T-helper 2 cell treated with Interferon-gamma antibody and Interleukin-4, amounts not matched to agents 5 μg/mL and 100 μg/mL, for 36 hours (primary cell): Measurements from ENCODE around the gene EHMT1.
A peak's percentile ranks its signal among the peaks of the same experiment; 100 is the strongest.

Experiments used
- DNase-seq: peaks from one replicate; pipeline ENCODE4 v3.0.0; 2021; ENCODE audit warnings: low spot score
- H3K27ac Mint-ChIP-seq: one replicate; pipeline ENCODE4 v1.8.0; 2021; ENCODE audit warnings: mild to moderate bottlenecking, mixed read lengths
- H3K27me3 Mint-ChIP-seq: one replicate; pipeline ENCODE4 v1.8.0; 2021; ENCODE audit warnings: low read depth, mixed read lengths
- H3K36me3 Mint-ChIP-seq: one replicate; pipeline ENCODE4 v1.8.0; 2021; ENCODE audit warnings: low read depth, mixed read lengths
- H3K4me1 Mint-ChIP-seq: one replicate; pipeline ENCODE4 v1.8.0; 2021; ENCODE audit warnings: low read depth, mixed read lengths
- H3K4me3 Mint-ChIP-seq: one replicate; pipeline ENCODE4 v1.8.0; 2022; ENCODE audit warnings: mild to moderate bottlenecking, moderate library complexity, mixed read lengths
- H3K9me3 Mint-ChIP-seq: one replicate; pipeline ENCODE4 v1.8.0; 2021; ENCODE audit warnings: mixed read lengths

EHMT1 gene

GRCh38 chr9:137789295-137789895 lies 170.6 kb downstream of the EHMT1 start:
- H3K27ac Mint-ChIP-seq: peak overlapping the region; percentile 15
- no peak for DNase-seq
- peaks cover 39% of the 10 kb centered on the region for H3K36me3 Mint-ChIP-seq
- H3K4me3 Mint-ChIP-seq: no peak overlapping the region
- H3K4me1 Mint-ChIP-seq: peaks cover under 1% of the 10 kb centered on the region
- H3K27me3 Mint-ChIP-seq: no peaks in the 10 kb centered on the region
- no peaks in the 10 kb centered on the region for H3K9me3 Mint-ChIP-seq

GRCh38 chr9:137791947-137792346 lies 173.1 kb downstream of the EHMT1 start:
- H3K4me1 Mint-ChIP-seq: no peaks in the 10 kb centered on the region
- no peaks in the 10 kb centered on the region for H3K9me3 Mint-ChIP-seq
- no peak overlapping the region for H3K4me3 Mint-ChIP-seq
- DNase-seq: no peak
- H3K27ac Mint-ChIP-seq: no peak overlapping the region
- no peaks in the 10 kb centered on the region for H3K27me3 Mint-ChIP-seq
- peaks cover 39% of the 10 kb centered on the region for H3K36me3 Mint-ChIP-seq

GRCh38 chr9:137793196-137793841 lies 174.5 kb downstream of the EHMT1 start:
- no peaks in the 10 kb centered on the region for H3K4me1 Mint-ChIP-seq
- H3K36me3 Mint-ChIP-seq: peaks cover 40% of the 10 kb centered on the region
- no peaks in the 10 kb centered on the region for H3K9me3 Mint-ChIP-seq
- H3K27me3 Mint-ChIP-seq: no peaks in the 10 kb centered on the region
- H3K27ac Mint-ChIP-seq: no peak overlapping the region
- DNase-seq: no peak
- H3K4me3 Mint-ChIP-seq: no peak overlapping the region

DNA sequence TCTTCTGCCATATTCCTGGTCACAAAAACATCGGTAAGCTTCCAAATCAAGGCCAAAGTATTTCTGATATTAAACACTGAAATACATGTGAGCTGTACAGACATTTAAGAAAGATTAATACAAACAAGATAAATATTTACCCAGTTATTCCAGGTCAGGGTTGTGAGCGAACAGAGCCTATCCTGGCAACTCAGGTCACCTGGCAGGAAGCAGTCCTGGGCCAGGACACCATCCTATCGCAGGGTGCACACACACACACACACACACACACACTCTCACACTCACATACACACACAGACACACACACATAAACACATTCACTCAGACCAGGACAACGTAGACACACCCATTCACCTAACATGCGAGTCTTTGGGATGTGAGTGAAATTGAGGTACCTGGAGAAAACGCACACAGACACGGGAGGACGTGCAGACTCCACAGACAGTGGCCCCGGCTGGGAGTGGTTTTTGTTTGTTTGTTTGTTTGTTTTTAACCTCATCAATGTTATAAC lies 176.4 kb downstream of the EHMT1 start:
- Mint-ChIP-seq H3K36me3 (peaks cover 52% of the 10 kb centered on the region), H3K4me3 (no peak overlapping the region), H3K27ac (no peak overlapping the region), H3K9me3 (no peaks in the 10 kb centered on the region), H3K4me1 (no peaks in the 10 kb centered on the region), H3K27me3 (no peaks in the 10 kb centered on the region)
- no peak for DNase-seq

GRCh38 chr9:137797206-137798120 lies 178.7 kb downstream of the EHMT1 start:
- Mint-ChIP-seq H3K27ac (no peak overlapping the region), H3K9me3 (no peaks in the 10 kb centered on the region), H3K27me3 (no peaks in the 10 kb centered on the region), H3K4me3 (no peak overlapping the region), H3K4me1 (no peaks in the 10 kb centered on the region), H3K36me3 (peaks cover 42% of the 10 kb centered on the region)
- DNase-seq: no peak

GRCh38 chr9:137798142-137798541 lies 179.3 kb downstream of the EHMT1 start:
- Mint-ChIP-seq H3K27me3 (no peaks in the 10 kb centered on the region), H3K4me3 (no peak overlapping the region), H3K27ac (no peak overlapping the region), H3K36me3 (peaks cover 40% of the 10 kb centered on the region), H3K9me3 (no peaks in the 10 kb centered on the region), H3K4me1 (no peaks in the 10 kb centered on the region)
- no peak for DNase-seq

GRCh38 chr9:137798901-137799629 lies 180.3 kb downstream of the EHMT1 start:
- Mint-ChIP-seq H3K4me3 (no peak overlapping the region), H3K36me3 (peaks cover 44% of the 10 kb centered on the region), H3K27ac (no peak overlapping the region), H3K4me1 (no peaks in the 10 kb centered on the region), H3K9me3 (no peaks in the 10 kb centered on the region), H3K27me3 (no peaks in the 10 kb centered on the region)
- DNase-seq: no peak

GRCh38 chr9:137799630-137799983 lies 180.8 kb downstream of the EHMT1 start:
- Mint-ChIP-seq H3K27me3 (no peaks in the 10 kb centered on the region), H3K4me3 (no peak overlapping the region), H3K27ac (no peak overlapping the region), H3K9me3 (no peaks in the 10 kb centered on the region), H3K36me3 (peaks cover 49% of the 10 kb centered on the region), H3K4me1 (no peaks in the 10 kb centered on the region)
- no peak for DNase-seq

- Mint-ChIP-seq H3K4me1 (no peaks in the 10 kb centered on the region), H3K4me3 (no peak overlapping the region), H3K36me3 (peaks cover 53% of the 10 kb centered on the region), H3K9me3 (no peaks in the 10 kb centered on the region), H3K27me3 (no peaks in the 10 kb centered on the region), H3K27ac (no peak overlapping the region)
- no peak for DNase-seq
Observed at GRCh38 chr9:137800196-137801022, 181.6 kb downstream of the EHMT1 start.

GRCh38 chr9:137801023-137801319 lies 182.2 kb downstream of the EHMT1 start:
- Mint-ChIP-seq H3K4me1 (no peaks in the 10 kb centered on the region), H3K9me3 (no peaks in the 10 kb centered on the region), H3K4me3 (no peak overlapping the region), H3K27me3 (no peaks in the 10 kb centered on the region), H3K27ac (no peak overlapping the region), H3K36me3 (peaks cover 49% of the 10 kb centered on the region)
- no peak for DNase-seq

DNA sequence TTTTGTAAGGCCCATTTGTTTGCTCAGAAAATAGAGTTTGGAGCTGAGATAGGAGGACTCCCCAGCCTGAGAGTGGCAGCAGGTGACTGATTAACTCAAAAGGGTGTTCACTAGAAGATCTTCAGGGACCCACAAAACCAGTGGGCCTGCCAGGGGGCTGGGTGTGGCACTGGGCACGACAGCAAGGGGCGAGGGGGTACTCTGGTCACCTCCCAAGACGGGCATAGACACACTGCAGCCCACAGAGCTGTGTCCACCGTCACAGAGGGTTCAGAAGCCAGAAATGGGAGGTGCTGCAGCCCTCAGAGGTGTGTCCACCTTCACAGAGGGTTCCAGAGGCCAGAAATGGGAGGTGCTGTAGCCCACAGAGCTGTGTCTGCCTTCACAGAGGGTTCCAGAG lies 183.2 kb downstream of the EHMT1 start:
- Mint-ChIP-seq H3K36me3 (peaks cover 46% of the 10 kb centered on the region), H3K4me1 (no peaks in the 10 kb centered on the region), H3K4me3 (no peak overlapping the region), H3K27ac (peak overlapping the region; percentile 50), H3K9me3 (no peaks in the 10 kb centered on the region), H3K27me3 (no peaks in the 10 kb centered on the region)
- no peak for DNase-seq

DNA sequence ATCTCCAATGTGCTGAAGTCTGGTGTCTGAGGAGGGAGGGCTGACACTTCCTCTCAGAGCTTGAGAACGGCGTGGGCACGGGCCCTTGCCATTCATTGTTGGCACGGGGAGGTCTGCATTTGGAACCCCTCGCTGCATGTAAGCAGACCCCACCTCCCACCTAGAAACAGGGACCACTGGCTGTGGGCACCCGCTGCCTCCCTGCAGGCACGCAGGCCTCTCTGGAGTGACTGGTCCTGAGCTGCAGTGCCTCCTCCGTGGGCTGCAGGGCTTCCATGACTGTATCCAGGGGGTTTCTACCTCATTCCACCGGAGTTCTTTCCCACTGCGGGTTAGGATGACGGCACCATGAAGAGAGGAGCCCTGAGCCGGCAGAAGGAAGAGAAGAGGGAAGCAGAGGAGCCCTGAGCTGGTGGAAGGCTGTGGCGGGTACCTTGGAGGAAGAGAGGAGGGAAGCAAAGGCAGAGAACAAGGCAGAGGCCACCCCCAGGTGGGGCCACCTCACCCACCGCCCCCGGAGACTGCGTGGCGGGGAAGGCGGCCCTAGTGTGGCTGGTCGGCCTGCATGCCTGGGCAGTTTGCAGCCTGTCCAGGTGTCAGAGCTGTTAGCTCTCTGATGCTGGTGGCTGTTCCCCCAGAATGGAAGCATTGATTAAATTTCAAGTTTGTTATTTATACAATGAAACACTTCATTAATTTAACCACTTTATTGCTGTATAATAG lies 183.9 kb downstream of the EHMT1 start:
- DNase-seq: no peak
- Mint-ChIP-seq H3K9me3 (no peaks in the 10 kb centered on the region), H3K27ac (no peak overlapping the region), H3K4me1 (peaks cover 1% of the 10 kb centered on the region), H3K36me3 (peaks cover 43% of the 10 kb centered on the region), H3K27me3 (no peaks in the 10 kb centered on the region), H3K4me3 (no peak overlapping the region)
